ENCODE measurements around the gene OTOP2.

GRCh38 chr17:74951680-74952421, 27.8 kb downstream of the OTOP2 start:
- no peak for TF ChIP-seq POLR2AphosphoS5 (IDR thresholded peaks at IDR 0.05; ENCODE audit: low read depth, low read length)
- TF ChIP-seq POLR2A (IDR thresholded peaks at IDR 0.05; ENCODE audit: low read depth, low read length) = no peak
- no peak for TF ChIP-seq TAF1 (IDR thresholded peaks at IDR 0.05; ENCODE audit: low read depth, low read length)
- TF ChIP-seq SPI1 (IDR thresholded peaks at IDR 0.05; ENCODE audit: low read depth, low read length) = no peak
- TF ChIP-seq POU2F2 (IDR thresholded peaks at IDR 0.05; ENCODE audit: low read depth, low read length) = no peak
- no peak for TF ChIP-seq PAX5 (IDR thresholded peaks at IDR 0.05; ENCODE audit: insufficient read depth, low read length, severe bottlenecking)

Data from GM12891 (cell line).